ENCODE measurements around the gene AFAP1. TPM values are rescaled to one million over a fixed set of nuclear protein-coding genes. Genes with fewer than 3 reads are reported as not detected.

Gene AFAP1
- total and polyA plus RNA-seq, 2 of the 4 experiments (the other 2 are of a cell fraction), result 48.2 to 80.9 TPM

- no peak overlapping the region for H2BK120ac ChIP-seq (ENCODE audit: low read depth, low read length)
- H3K18ac ChIP-seq (ENCODE audit: low read depth, low read length), result no peak overlapping the region
- H4K5ac ChIP-seq (ENCODE audit: low read depth, low read length), result no peak overlapping the region
- no peak overlapping the region for H3K4me2 ChIP-seq (ENCODE audit: low read depth, low read length)
- no peak overlapping the region for H3K14ac ChIP-seq (replicated peaks; ENCODE audit: low read depth, low read length)
- H3K4me3 ChIP-seq (ENCODE audit: insufficient read depth, low read depth, low read length), result no peak overlapping the region
- no peak overlapping the region for H2AK5ac ChIP-seq (ENCODE audit: low read depth, low read length)
- intact Hi-C loops (cut with micrococcal nuclease) (loop anchor here (2.0 kb wide), 1 partner anchor 216 kb away; no protein-coding TSS in a partner anchor), in situ Hi-C loops (cut with MboI; ENCODE audit: low sequenced_read_pairs) (no loop called here), dilution Hi-C loops (cut with HindIII; ENCODE audit: low sequenced_read_pairs, unreplicated experiment) (no loop called here)
- peaks cover 94% of the 10 kb centered on the region for H3K36me3 ChIP-seq (ENCODE audit: control insufficient read depth, insufficient read depth, low read length)
- no peak overlapping the region for H4K8ac ChIP-seq (ENCODE audit: low read depth in 2 of 2, low read length in 2 of 2)
- no peak overlapping the region for H2AFZ ChIP-seq (replicated peaks; ENCODE audit: low read length, poor library complexity)
- no peaks in the 10 kb centered on the region for H3K4me1 ChIP-seq (ENCODE audit: control insufficient read depth, insufficient read depth, low read length)
- H2BK15ac ChIP-seq (ENCODE audit: low read depth, low read length), result no peak overlapping the region
- H3K9me3 ChIP-seq (ENCODE audit: control insufficient read depth, insufficient read depth, low read length), result no peaks in the 10 kb centered on the region
- peaks cover 17 to 83% of the 10 kb centered on the region in 2 experiments for H3K79me1 ChIP-seq (ENCODE audit: low read depth in 1 of 2, low read length in 2 of 2)
- no peak overlapping the region for H3K23ac ChIP-seq (ENCODE audit: low read depth, low read length)
- no peak overlapping the region for H3K56ac ChIP-seq (ENCODE audit: extremely low read depth, insufficient read depth, low read length)
- no peak overlapping the region for H3K27ac ChIP-seq (ENCODE audit: insufficient read depth, low read length)
- H3K27me3 ChIP-seq (ENCODE audit: control insufficient read depth, insufficient read depth, low read length), result no peaks in the 10 kb centered on the region
- no peak overlapping the region for H3K4ac ChIP-seq (ENCODE audit: low read depth, low read length)
- peak; percentile 36 for ATAC-seq (ENCODE audit: low read depth)
- H4K20me1 ChIP-seq (ENCODE audit: insufficient read depth, low read length), result peaks cover 47% of the 10 kb centered on the region
- no peak overlapping the region for H2BK20ac ChIP-seq (ENCODE audit: low read depth, low read length)
- POLR2A ChIA-PET (ENCODE audit: unreplicated experiment), result no interaction called here
- BruUV-seq (replicated peaks), result no TSS peak
- TF ChIP-seq SMC3 (IDR thresholded peaks at IDR 0.05; ENCODE audit: low read depth, low read length) (peak; percentile 30; the same call in 1 of the 2 replicates), FOS (IDR thresholded peaks at IDR 0.05; ENCODE audit: low read depth, low read length) (no peak), RAD21 (IDR thresholded peaks at IDR 0.05; ENCODE audit: low read length) (peak; percentile 40), CTCF (conservative IDR thresholded peaks at IDR 0.05; ENCODE audit: low read depth, low read length) (peak; percentile 48)
- H3K9me1 ChIP-seq (ENCODE audit: insufficient read depth, low read length), result 0 out of 2 replicates have a peak, but pooled peaks cover under 1% of the 10 kb centered on the region
- H2AK9ac ChIP-seq (replicated peaks; ENCODE audit: low read depth, low read length, poor library complexity), result peak overlapping the region; percentile 45
- no peak overlapping the region for H4K91ac ChIP-seq (ENCODE audit: insufficient read depth, low read depth, low read length)
- peak; percentile 25 for DNase-seq
- no peak overlapping the region for H3K9ac ChIP-seq (ENCODE audit: low read depth, low read length)
- CTCF ChIA-PET, result interaction anchor here (0.5 to 1.0 kb wide), 5 partner anchors 8 to 1429 kb away, joined by 3 to 4 read pairs (median 3); no protein-coding TSS in a partner anchor
- WGBS, 2 experiments (ENCODE audit: extremely low coverage in 2 of 2, insufficient read length in 1 of 2), result 94% methylated on average over 12 of the region's 13 CpGs; no CpG with 5 or more reads in 1 of the 2 experiments
- no peak overlapping the region for H2BK5ac ChIP-seq (ENCODE audit: low read depth, low read length, poor library complexity, severe bottlenecking)
These were observed 169.2 kb downstream of the AFAP1 start for GRCh38 chr4:7770224-7771050.

Measured in IMR-90 (cell line).